ENCODE results near the gene HMGN1.
"Not testable (repeated sequence)": the region's sequence is repeated elsewhere in the genome, so short reads cannot be mapped to it uniquely, and the experiment has no call there.

The HMGN1 gene, protein sequence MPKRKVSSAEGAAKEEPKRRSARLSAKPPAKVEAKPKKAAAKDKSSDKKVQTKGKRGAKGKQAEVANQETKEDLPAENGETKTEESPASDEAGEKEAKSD

GRCh38 chr21:39348355-39349210 is at the start of gene HMGN1:
Gene HMGN1 (minus strand): TSS chr21:39349088. CDS start chr21:39348917, 171 bp downstream.
- peak; percentile 86 for DNase-seq (ENCODE audit: low read depth)

DNA sequence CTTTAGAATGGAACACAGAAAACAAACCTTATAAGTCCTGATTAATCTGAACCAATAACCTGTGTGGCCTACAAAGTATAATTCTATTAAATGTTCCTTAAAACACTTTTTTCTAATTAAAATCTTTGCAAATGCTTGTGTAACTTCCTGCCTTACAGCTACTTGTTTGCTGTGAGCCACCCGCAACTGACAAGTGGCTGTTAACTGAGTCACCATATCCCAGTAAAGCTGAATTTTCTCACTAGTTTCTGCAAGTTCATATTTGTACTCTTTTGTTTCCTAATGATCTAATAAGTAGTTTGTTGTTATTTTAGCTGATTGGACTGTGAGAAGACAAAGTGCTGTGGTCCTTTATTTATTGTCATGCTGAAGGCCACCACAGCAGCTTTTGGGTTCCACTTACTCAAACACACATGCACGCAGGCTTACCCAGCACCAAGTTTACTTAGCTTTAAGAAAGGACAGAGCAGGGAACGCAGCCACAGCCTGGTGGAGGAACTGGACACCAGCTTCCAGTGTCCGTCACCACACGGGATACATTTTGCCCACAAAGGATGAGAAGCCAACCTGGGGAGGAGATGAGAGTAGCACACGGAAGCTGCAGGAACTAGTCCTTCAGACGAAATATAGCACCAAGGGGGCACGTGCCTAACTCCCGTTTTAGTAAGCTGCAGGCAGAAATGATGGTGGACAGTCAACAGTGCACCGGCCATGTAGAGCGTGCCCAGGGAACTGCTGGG is 48.9 kb upstream of the HMGN1 start:
- DNase-seq (ENCODE audit: low read depth) = peak; percentile 14

GRCh38 chr21:39392981-39393380 is 44.1 kb upstream of the HMGN1 start:
- no peak for DNase-seq (ENCODE audit: low read depth)

GRCh38 chr21:39390212-39390765 is 41.4 kb upstream of the HMGN1 start:
- no peak for DNase-seq (ENCODE audit: low read depth)

GRCh38 chr21:39388811-39389155 is 39.9 kb upstream of the HMGN1 start:
- no peak for DNase-seq (ENCODE audit: low read depth)

GRCh38 chr21:39388038-39388810 is 39.3 kb upstream of the HMGN1 start:
- peak; percentile 81 for DNase-seq (ENCODE audit: low read depth)

- peak; percentile 87 for DNase-seq (ENCODE audit: low read depth)
Measured at GRCh38 chr21:39387461-39388037, 38.7 kb upstream of the HMGN1 start.

DNA sequence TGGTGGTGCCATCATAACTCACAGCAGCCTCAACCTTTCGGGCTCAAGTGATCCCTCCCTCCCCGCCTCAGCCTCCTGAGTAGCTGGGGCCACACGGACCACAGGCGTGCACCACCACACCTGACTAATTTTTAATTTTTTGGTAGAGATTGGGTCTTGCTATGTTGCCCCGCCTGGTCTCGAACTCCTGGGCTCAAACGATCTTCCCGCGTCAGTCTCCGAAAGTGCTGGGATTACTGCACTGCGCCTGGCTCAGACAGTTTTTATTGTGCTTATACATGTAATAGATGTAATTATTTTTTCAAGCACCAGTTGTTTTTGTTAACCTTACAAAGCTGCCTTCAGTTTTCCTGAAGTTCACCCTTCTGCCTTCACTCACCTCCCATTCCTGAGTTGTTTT is 38.0 kb upstream of the HMGN1 start:
- DNase-seq (ENCODE audit: low read depth) = no peak

DNA sequence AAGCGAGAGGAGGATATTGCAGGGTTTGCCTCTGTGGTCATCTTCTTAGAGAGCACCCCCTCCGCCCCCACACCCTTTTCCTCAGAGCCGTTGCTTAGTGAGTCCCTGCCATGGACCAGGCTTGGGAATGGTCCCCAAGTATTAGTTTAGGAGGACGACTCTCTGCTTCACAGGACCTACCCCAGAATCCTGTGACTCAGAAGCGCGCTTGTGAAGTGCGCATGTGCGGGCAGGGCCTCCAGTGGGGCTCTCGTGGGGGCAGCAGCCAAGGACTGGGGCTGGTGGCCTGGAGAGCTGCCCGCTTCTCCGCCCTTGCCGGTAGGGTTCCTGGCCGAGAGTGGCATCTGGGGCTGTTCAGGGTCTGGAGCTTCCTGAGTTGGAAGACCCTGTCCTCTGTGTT is 37.3 kb upstream of the HMGN1 start:
- no peak for DNase-seq (ENCODE audit: low read depth)

DNA sequence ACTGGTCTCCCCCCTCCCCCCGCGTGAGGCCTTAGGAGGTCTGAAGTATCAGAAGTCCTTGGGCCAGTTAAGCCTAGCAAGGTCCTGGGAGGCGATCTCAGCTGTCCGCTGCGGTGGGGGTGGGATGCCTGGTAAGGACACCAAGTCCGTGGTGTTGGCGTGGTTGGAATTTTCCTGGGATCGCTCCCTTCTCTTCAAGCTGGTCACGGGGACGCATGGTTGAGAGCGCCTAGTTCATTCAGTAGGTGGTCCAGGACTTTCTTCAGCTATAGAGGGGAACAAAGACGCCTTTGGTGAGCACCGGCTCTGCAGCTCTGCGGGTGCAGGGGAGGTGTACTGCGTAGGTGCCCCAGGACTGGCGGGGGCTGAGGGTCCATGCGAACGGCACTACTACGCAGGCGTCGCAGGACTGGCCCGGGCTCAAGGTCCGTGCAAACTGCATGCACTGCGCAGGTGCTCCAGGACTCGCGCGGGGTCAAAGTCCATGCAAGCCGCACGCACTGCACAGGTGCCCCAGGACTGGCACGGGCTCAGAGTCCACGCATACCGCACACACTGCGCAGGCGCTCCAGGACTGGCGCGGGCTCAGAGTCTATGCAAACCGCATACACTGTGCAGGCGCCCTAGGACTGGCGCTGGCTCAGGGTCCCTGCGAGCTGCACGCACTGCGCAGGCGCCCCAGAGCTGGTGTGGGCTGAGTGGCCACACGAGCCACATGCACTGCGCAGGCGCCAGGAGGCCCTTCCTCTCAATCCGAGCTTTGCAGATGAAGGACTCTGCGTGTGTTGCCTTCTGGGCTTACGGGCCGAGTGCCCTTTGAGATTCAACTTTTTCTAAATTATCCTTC is 36.6 kb upstream of the HMGN1 start:
- peak; percentile 80 for DNase-seq (ENCODE audit: low read depth)

DNA sequence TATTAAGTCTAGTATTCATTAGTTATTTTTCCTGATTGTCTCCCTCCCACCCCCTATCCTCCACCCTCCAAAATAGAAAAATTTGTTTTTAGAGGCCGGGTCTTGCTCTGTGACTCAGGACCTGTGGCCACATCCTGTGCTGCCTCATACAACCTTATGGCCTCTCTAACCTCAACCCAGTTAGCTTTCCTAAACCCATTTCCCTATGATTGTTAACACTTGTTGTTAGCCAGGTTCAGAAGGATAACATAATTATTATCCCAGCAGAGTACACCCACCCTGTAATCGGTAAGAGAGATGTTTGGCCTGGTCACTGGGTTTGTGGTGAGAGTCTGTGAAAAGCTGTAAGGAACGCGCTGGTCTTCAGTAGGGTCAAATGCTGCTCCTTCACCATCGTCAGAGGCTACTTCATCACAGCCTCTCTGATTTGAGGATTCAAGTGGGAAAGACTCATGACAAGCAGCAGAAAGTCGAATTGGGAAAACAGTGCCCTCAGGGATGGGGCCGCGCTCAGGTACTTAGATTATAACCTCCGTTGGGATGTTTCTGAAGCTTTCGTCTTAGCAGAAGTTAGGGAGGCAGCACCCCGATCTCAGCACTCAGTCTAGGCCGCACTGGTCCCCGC is 35.9 kb upstream of the HMGN1 start:
- DNase-seq (ENCODE audit: low read depth) = peak; percentile 47

GRCh38 chr21:39382096-39382495 is 33.2 kb upstream of the HMGN1 start:
- not testable (repeated sequence) for DNase-seq (ENCODE audit: low read depth)

- no peak for DNase-seq (ENCODE audit: low read depth)
Measured at GRCh38 chr21:39381009-39381408, 32.1 kb upstream of the HMGN1 start.

DNA sequence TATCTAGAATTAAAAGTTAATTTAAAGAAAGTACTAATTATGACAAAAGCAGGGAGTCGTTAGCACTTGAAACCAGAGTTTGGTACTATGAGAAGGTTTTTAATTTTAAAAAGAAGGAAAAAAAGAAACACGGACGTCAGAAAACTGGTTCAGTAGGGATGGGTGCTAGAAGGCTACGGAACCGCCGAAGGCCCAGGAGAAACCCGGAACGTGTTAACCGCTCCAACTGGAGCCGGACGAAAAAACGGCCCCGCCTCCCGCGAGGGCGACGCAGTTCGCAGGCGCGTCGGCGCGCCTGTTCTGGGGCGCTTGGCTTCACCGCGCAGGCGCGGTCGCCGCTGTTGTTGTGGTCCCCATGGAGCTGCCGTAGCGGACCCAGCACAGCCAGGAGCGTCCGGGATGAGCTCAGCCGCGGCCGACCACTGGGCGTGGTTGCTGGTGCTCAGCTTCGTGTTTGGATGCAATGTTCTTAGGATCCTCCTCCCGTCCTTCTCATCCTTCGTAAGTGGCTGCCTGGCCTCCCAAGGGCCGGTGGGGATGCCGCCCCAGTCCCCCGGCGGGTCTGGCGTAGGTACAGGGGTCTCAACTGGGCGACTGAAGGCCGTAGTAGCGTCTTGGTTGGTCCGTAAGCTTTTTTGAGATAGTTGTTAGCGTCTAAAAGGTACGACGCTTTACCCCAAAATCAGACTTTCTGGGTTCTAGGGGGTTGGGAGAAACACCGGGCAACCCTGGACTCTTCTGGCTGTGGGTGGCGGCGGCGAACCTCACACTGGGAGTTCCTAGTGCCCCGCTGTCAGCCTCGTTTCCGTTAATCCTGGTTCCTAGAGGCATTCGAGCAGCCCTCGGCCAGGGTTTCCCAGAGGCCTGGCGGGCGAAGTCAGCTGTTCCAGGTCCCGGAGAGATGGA is 31.4 kb upstream of the HMGN1 start:
- DNase-seq (ENCODE audit: low read depth) = peak; percentile 97

- no peak for DNase-seq (ENCODE audit: low read depth)
Measured at GRCh38 chr21:39377444-39378050, 28.7 kb upstream of the HMGN1 start.

GRCh38 chr21:39375446-39375845 is 26.6 kb upstream of the HMGN1 start:
- DNase-seq (ENCODE audit: low read depth) = no peak

GRCh38 chr21:39374046-39374445 is 25.2 kb upstream of the HMGN1 start:
- DNase-seq (ENCODE audit: low read depth) = no peak

DNA sequence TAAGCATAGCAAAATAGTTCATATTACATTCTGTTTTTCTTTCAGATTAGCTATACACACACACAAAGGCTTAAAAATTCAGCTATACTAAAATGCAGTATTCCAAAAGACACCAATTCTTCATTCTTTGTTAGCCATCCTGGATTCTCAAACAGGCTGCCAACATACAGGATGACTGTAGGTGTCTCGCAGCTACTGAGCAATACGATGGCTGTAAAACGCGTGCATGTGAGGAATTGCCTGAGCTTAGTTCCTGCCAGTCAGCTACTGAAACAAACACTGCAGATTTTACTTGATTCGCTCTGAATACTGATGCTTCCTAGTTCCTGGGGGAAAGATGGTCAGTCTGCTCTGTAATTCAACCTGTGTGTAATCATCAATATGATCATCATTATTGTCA is 24.7 kb upstream of the HMGN1 start:
- DNase-seq (ENCODE audit: low read depth) = peak; percentile 60

- not testable (repeated sequence) for DNase-seq (ENCODE audit: low read depth)
Measured at GRCh38 chr21:39369896-39370288, 21.0 kb upstream of the HMGN1 start.

Data from EH (cell line).